Peyer's patch (tissue), 4 donors: Measurements from ENCODE around the gene SMAD1. TPM values are rescaled to one million over a fixed set of nuclear protein-coding genes. Genes with fewer than 3 reads are reported as not detected.

Source experiments
- DNase-seq, 3 donors: peaks; one replicate each; pipeline ENCODE4 v3.0.0-alpha.2; 2017 to 2019
- H3K27ac ChIP-seq, 4 donors: fragments of 200-600 bp; sonication (generic); one replicate each; pipeline ENCODE4 v1.5.1; 2016 to 2019
- H3K27me3 ChIP-seq, 2 donors: fragments of 200-600 bp; sonication (generic); one replicate each; pipeline ENCODE4 v1.5.1; 2019
- H3K36me3 ChIP-seq, 3 donors: fragments of 200-600 bp; sonication (generic); one replicate each; pipeline ENCODE4 v1.5.1; 2016 to 2019
- H3K4me1 ChIP-seq, 4 donors: fragments of 200-600 bp; sonication (generic); one replicate each; pipeline ENCODE4 v1.5.1; 2016 to 2019
- H3K4me3 ChIP-seq, 4 donors: fragments of 200-600 bp; sonication (generic); 1 replicate in 3 of 4; 2 replicates in 1 of 4; pipeline ENCODE4 v1.5.1; 2016 to 2019; ENCODE audit warnings: mild to moderate bottlenecking in 1 of 4
- H3K9me3 ChIP-seq, 4 donors: fragments of 200-600 bp; sonication (generic); one replicate each; pipeline ENCODE4 v1.5.1; 2016 to 2019; ENCODE audit warnings: mild to moderate bottlenecking in 1 of 4
- CTCF ChIP-seq, 6 experiments: fragments of 450-650 bp in 4 of 6; fragments of 200-600 bp in 2 of 6; sonication (generic) in 1 of 6; IDR thresholded peaks; one replicate each; pipeline ENCODE4 v1.5.1; 2017 to 2019; ENCODE audit warnings: antibody characterized with exemption in 6 of 6, mild to moderate bottlenecking in 3 of 6, moderate library complexity in 1 of 6
- POLR2A ChIP-seq, 2 donors: fragments of 450-650 bp; IDR thresholded peaks; one replicate each; pipeline ENCODE4 v1.5.1; 2017; ENCODE audit warnings: antibody characterized with exemption in 2 of 2, mild to moderate bottlenecking in 2 of 2, moderate library complexity in 2 of 2
- total RNA-seq, 4 donors: library from RNA; depleted of rRNA; stranded (reverse); fragments of >200 nt; gene quantifications; one replicate each; pipeline ENCODE4 v1.1.0, GENCODE V29; 2016

The SMAD1 gene
- total RNA-seq, 4 donors from 2014 or later: 29.7 to 49.0 (median 43.4) TPM

GRCh38 chr4:145501051-145501660 is 19.5 kb downstream of the SMAD1 start:
- no peak overlapping the region for H3K27ac ChIP-seq
- no peaks in the 10 kb centered on the region for H3K9me3 ChIP-seq
- H3K4me3 ChIP-seq: no peak overlapping the region
- TF ChIP-seq POLR2A (IDR thresholded peaks at IDR 0.05): no peak
- TF ChIP-seq CTCF (IDR thresholded peaks at IDR 0.05): no peak
- no peaks in the 10 kb centered on the region for H3K36me3 ChIP-seq
- peaks cover 0 to 9% (median 0%) of the 10 kb centered on the region in 4 donors for H3K4me1 ChIP-seq
- no peak for DNase-seq
- no peaks in the 10 kb centered on the region for H3K27me3 ChIP-seq

DNA sequence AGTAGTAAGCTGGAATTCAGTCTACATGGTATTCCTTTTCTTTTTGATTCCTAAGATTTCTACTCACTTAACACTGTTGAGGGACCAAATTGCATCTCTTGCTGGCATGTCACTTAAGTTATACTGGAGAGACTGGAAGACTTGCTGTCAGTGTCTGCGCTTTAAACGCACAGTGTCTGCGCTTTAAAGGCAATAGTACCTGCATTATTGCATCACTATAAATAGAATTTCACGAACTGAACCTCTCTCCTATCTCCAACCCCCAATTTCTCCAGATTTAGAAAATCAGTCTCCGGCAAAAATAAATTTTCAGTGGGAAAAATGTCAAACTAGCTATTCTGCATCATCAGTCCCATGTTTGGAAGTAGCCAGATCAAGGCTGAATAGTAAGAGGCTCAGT is 21.2 kb downstream of the SMAD1 start:
- Histone ChIP-seq H3K27ac (peak overlapping the region in 1 of 4 donors; percentile 1), H3K36me3 (no peaks in the 10 kb centered on the region), H3K9me3 (no peaks in the 10 kb centered on the region), H3K27me3 (no peaks in the 10 kb centered on the region), H3K4me1 (peaks cover 0 to 22% (median 0%) of the 10 kb centered on the region in 4 donors), H3K4me3 (no peak overlapping the region)
- TF ChIP-seq POLR2A (IDR thresholded peaks at IDR 0.05) (no peak), CTCF (IDR thresholded peaks at IDR 0.05) (no peak)
- DNase-seq: no peak

- peaks cover 0 to 22% (median 0%) of the 10 kb centered on the region in 4 donors for H3K4me1 ChIP-seq
- no peaks in the 10 kb centered on the region for H3K9me3 ChIP-seq
- H3K27ac ChIP-seq: no peak overlapping the region
- H3K27me3 ChIP-seq: no peaks in the 10 kb centered on the region
- H3K4me3 ChIP-seq: no peak overlapping the region
- no peaks in the 10 kb centered on the region for H3K36me3 ChIP-seq
- TF ChIP-seq CTCF (IDR thresholded peaks at IDR 0.05): no peak
- TF ChIP-seq POLR2A (IDR thresholded peaks at IDR 0.05): no peak
- no peak for DNase-seq
These were observed 21.9 kb downstream of the SMAD1 start for GRCh38 chr4:145503486-145504072.

GRCh38 chr4:145505995-145506394 is 24.3 kb downstream of the SMAD1 start:
- peaks cover 0 to 22% (median 0%) of the 10 kb centered on the region in 4 donors for H3K4me1 ChIP-seq
- no peak for DNase-seq
- TF ChIP-seq POLR2A (IDR thresholded peaks at IDR 0.05) (no peak), CTCF (IDR thresholded peaks at IDR 0.05) (no peak)
- H3K27me3 ChIP-seq: no peaks in the 10 kb centered on the region
- H3K4me3 ChIP-seq: no peak overlapping the region
- H3K36me3 ChIP-seq: no peaks in the 10 kb centered on the region
- no peaks in the 10 kb centered on the region for H3K9me3 ChIP-seq
- H3K27ac ChIP-seq: no peak overlapping the region

- no peak for DNase-seq
- H3K36me3 ChIP-seq: no peaks in the 10 kb centered on the region
- no peak overlapping the region for H3K4me3 ChIP-seq
- H3K27me3 ChIP-seq: no peaks in the 10 kb centered on the region
- TF ChIP-seq POLR2A (IDR thresholded peaks at IDR 0.05) (no peak), CTCF (IDR thresholded peaks at IDR 0.05) (no peak)
- H3K9me3 ChIP-seq: peaks cover 0 to 13% (median 0%) of the 10 kb centered on the region in 4 donors
- H3K4me1 ChIP-seq: peaks cover 0 to 22% (median 0%) of the 10 kb centered on the region in 4 donors
- no peak overlapping the region for H3K27ac ChIP-seq
These were observed 26.0 kb downstream of the SMAD1 start for GRCh38 chr4:145507636-145508035.
